ENCODE data around the gene ADAMTSL4. TPM values are rescaled to one million over a fixed set of nuclear protein-coding genes. Genes with fewer than 3 reads are reported as not detected.

Gene ADAMTSL4
- total RNA-seq, 2 donors from 2014 or later: 31.5 to 62.5 TPM

DNA sequence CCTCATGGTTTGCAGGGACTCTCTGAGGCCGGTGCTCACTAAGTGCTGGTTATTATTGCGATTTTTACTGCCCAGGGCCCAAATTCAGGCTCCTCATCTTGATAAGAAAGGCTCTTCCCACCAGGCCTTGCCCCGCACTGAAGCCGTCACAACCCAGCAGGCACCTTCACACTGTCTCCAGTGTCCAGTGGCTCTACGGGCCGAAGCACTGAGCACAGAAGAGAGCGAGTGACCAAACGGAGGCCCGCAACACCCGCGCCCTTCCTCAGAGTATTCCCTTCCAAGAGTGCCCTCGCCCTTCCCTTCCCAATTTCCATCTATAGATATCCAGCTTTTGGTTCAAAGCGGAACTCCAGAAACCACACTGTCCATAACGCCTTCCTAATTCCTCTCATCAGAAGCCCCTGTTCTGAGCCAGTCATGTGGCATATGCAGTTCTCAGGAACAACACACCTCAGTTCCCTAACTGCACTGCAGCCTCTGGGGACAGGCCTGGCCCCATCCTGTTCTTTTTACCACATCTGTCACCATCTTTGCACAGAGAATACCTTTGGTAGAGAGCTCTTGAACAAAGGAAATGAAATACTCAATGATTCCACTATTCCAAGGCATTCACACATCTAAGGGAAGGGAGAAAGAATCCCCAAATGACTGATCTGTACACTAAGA is 18.6 kb upstream of the ADAMTSL4 start:
- ATAC-seq (no peak), DNase-seq (no peak)
- intact Hi-C loops (cut with DNase I): loop anchor here (5.0 to 10.0 kb wide), 2 partner anchors 66 to 68 kb away; no protein-coding TSS in a partner anchor

- ATAC-seq: peak in 1 of 2 donors; percentile 9
- no peak for DNase-seq
- intact Hi-C loops (cut with DNase I): loop anchor here (5.0 to 10.0 kb wide), 2 partner anchors 68 to 71 kb away; no protein-coding TSS in a partner anchor
Observed at GRCh38 chr1:150532860-150533259, 16.3 kb upstream of the ADAMTSL4 start.

DNA sequence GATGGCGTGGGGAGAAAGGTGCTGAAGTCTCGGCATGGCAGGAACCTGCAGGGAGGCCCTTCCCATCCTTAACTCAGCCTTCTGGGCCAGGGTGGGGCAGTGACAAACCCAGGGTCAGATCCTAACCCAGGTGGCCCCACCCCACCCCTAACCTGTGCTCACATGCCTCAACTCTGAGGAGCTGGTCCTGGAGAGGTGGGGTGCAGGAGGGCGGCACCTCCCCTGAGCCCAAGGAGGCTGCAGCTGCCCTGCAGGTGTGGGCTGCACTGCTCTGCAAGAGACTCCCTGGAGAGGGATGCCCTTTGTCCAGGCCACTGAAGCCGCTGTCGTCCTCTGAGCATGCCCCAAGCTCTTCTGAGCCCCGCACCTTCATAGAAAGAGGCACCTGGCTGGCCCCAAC is 15.2 kb upstream of the ADAMTSL4 start:
- DNase-seq: no peak
- intact Hi-C loops (cut with DNase I): loop anchor here (5.0 to 10.0 kb wide), 2 partner anchors 69 to 72 kb away; no protein-coding TSS in a partner anchor
- no peak for ATAC-seq

DNA sequence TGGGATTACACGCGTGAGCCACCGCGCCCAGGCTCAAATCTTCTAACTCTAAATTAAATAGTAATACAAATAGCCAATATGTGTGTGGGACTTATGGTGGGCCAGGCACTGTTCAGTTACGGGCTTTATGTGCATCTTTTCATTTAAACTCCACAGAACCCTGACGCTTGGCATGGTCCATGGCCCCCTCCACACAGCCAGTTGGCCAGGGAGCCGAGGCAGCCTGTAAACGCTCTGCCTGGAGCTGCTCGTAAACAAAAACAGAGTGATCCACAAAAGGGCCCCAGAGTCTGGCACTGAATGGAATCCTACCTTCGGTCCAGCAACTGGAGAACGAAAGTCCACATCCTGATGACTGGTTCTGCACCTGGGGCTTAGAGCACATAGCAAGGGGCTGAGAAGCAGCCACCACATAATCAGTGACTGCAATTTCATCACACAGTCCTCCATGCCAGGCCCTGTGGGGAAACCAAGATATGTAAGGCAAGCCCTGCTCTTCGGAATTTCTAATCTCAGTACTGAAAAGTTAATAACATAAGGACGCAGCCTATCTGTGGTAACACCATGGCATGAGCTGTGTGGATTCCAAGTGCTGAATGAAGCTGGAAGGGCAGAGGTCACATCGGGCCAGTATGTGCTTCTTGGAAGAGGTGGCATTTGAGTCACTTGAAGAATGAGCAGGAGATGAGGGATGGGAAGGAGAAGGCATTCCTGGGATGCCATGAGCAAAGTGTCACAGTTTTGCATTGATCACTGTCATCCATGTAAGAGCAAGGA is 13.5 kb upstream of the ADAMTSL4 start:
- ATAC-seq: no peak
- intact Hi-C loops (cut with DNase I): loop anchor here in 1 of 2 donors (10.0 kb wide), 1 partner anchor 71 kb away; no protein-coding TSS in a partner anchor
- no peak for DNase-seq

- intact Hi-C loops (cut with DNase I): loop anchor here in 1 of 2 donors (10.0 kb wide), 1 partner anchor 72 kb away; no protein-coding TSS in a partner anchor
- DNase-seq (no peak), ATAC-seq (no peak)
Observed at GRCh38 chr1:150536836-150537731, 12.1 kb upstream of the ADAMTSL4 start.

DNA sequence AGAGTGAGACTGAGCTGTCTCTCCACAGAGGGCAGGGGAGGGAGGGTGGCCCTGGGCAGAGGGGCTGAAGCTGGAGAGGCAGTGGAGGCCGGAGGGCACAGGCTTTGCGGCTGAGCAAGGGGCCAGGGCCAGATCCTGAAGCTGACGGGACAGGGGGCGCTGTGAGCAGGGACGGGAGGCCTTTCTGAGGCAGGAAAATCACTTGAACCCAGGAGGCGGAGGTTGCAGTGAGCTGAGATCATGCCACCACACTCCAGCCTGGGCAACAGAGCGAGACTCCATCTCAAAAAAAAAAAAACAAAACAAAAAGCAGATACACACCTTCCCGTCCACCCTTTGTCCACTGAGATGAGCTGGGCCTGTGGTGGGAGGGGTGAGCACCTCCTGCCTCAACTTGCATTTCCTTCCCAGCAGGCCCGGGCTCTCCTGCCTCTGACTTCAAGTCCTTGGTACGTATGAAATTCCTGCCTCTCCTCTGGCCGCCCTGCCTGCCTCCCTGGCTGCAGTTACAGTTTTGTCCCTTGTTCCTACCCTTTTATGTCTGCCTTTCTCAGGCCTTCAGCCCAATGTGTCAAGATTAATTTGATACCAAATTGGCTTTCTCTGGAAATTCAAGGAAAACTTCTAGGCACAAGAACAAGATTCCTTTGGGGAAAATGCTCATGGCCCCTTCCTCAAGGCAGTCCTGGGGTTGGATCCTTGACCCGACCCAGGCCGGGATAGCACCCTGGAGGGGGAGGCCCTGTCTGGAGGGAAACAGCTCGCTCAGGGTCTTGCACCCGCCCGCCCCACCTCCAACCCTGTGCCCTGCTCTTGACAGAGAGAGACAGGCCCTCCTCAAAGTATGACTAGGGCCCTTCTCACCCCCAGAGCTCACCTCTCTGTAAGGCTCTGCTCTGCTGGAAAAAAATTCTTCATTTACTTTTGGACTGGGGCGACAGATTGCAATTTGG is 11.2 kb upstream of the ADAMTSL4 start:
- ATAC-seq (peak; percentile 34 to 35), DNase-seq (peak; percentile 60)
- intact Hi-C loops (cut with DNase I): loop anchor here in 1 of 2 donors (10.0 kb wide), 1 partner anchor 73 kb away; no protein-coding TSS in a partner anchor

DNA sequence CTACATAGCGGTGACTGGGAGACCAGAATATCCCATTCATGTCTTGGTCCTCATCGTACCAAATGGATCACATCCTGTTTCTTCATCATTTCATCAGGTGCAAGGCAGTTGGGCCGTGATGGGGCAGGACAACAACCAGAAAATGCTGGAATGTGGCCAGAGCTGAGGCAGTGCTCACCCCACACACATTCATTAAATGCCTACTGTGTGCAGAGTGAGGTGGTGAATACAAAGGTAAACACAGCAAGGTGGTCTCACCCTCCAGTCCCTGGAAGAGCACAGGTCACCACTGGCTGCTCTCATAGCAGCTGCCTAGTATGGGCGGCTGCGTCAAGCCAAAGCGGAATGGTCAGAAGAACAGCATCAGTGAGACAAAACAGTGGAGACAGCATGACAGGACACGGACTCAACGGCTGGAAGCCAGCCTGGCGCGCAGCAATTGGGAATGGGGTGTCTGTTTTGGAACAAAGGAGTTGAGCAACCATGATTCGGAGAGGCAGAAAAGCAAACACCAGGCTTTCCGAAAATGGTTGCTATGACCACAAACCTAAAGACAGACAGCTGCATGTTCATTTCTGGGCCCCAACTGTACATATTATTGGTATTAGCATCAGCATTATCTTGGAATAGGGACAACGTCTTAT is 5.6 kb upstream of the ADAMTSL4 start:
- ATAC-seq (peak; percentile 61 to 65), DNase-seq (peak; percentile 71)
- intact Hi-C loops (cut with DNase I): no loop called here

GRCh38 chr1:150544204-150544603 is 5.0 kb upstream of the ADAMTSL4 start:
- ATAC-seq: no peak
- intact Hi-C loops (cut with DNase I): no loop called here
- DNase-seq: peak; percentile 9

DNA sequence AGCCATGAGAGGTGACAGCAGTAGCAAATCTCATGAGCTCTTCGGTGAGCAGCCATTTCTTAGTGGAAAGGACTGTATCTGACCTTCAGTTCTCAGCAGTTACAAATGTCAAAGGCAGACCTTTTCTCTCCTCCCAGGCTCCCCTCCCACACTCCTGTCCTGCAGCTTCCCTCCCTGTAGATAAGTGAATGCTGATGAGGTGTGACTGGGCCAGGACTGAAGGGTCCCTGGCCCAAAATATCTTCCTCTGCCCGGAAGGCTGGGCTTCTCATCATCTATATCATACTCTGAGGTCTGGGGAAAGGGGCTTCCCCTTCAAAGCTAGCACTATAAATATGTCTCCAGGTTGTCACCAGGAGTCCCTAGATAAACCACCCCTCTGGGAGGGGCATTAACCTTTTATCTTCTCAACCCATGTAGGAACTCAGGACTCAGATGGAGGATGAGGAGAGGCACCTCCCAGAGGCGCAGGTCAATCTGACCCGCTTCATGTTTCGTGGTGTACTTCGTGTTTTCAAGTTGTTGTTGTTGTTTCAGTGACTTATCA is 3.6 kb upstream of the ADAMTSL4 start:
- ATAC-seq (no peak), DNase-seq (peak; percentile 13)
- intact Hi-C loops (cut with DNase I): no loop called here

- intact Hi-C loops (cut with DNase I): no loop called here
- DNase-seq: no peak
- ATAC-seq: no peak
Observed at GRCh38 chr1:150546294-150546937, 2.8 kb upstream of the ADAMTSL4 start.

DNA sequence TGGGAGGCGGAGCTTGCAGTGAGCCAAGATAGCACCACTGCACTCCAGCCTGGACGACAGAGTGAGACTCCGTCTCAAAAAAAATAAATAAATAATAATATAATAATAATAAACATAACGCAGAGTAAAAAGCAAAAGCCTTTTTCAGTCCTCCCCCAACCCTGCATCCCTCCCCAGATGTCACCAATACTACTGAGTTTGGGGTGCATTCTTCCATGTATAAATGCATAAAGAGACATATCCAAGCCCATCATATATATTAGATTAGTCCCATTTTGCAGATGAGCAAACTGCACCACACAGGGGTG is 930 bp upstream of the ADAMTSL4 start:
- ATAC-seq (no peak), DNase-seq (no peak)
- intact Hi-C loops (cut with DNase I): no loop called here

DNA sequence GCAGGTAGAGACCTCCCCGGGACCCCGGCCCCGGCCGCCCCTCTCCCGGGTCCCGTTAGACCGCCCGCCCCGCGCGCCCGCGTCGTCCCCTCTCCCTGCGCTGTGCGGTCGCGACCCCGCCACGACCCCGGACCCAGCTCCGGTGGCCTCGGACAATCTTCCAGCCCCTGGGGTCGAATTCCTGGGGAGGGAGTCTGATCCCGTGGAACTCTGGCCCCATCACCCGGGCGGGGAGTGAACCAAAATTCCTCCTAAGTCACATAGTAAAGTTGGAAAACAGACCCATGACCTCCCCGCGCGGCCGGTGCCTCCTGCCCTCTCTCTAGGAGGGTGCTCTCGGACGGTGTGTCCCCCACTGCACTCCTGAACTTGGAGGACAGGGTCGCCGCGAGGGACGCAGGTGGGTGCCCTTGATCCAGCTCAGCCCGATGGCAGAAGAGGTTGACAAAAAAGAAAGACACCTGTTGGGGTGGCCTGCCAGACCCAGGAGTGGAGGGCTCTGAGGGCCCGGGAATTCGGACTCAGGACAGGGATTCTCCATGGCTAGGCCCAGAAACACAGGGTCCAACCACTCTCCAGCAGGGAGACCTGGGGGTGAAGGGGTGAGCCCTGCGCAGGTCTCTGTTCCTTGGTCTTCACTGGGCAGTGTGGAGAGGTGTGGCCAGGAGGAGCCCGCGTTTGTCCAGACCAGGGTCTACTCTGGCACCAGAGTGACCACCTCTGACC is 451 bp downstream of the ADAMTSL4 start:
- DNase-seq (no peak), ATAC-seq (peak; percentile 7)
- intact Hi-C loops (cut with DNase I): no loop called here

DNA sequence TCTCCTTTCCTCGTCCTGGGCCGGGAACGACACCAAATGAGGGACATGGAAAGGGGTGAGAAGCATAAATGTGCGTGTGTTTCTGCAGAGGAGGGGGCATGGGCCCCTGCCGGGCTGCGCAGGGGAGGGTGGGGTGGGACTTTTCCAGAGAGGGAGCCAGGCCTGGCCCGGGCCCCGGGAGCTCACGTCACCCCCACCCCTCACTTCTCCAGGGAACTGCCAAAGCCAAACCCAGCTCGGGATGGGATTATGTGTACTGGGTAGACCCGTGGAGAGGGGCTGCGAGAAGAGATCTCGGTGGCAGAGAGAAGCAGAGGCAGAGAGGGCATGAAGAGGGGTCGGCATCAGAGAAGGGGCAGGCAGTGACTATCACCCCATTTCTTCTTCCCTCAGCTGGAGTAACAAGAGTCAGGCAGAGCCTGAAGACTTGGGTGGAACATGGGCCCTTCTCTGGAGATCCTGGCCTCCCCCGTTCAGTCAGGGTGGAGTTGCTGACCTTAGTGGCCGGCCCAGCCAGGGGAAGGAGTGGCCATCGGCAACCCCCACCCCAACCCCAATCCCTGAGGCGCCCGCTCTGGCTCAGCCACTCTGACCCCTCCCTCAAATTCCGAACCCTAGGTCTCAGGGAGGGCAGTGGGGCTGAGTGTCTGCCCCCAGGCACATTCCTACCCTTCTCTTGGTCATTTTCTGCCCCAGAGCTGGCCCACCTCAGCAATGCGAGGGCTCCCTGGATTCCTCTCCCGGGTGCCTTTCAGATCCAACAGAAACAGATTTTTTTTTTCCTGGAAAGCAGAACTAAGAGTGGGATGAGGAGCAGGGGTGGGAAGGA is 1.2 kb downstream of the ADAMTSL4 start:
- ATAC-seq (peak; percentile 13 to 18), DNase-seq (peak; percentile 71)
- intact Hi-C loops (cut with DNase I): no loop called here

- no peak for DNase-seq
- peak; percentile 2 to 3 for ATAC-seq
- intact Hi-C loops (cut with DNase I): no loop called here
Observed at GRCh38 chr1:150551051-150551783, 2.0 kb downstream of the ADAMTSL4 start.

DNA sequence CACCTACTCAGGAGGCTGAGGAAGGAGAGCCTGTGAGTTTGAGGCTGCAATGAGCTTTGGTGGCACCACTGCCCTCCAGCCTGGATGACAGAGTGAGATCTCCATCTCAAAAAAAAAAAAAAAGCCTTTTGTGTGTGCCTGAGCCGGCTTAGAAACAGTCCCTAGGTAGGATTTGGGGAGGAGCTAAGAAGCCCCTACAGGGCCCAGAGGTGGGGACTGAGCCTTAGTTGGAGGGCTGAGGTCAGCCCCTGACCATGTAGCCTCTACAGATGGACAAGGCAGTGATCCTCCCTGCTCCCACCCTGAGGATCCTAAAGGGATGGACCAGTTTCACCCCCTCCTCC is 2.5 kb downstream of the ADAMTSL4 start:
- no peak for ATAC-seq
- intact Hi-C loops (cut with DNase I): no loop called here
- DNase-seq: no peak

Data from left cardiac atrium (tissue), 4 donors.